GM06990 (cell line): ENCODE measurements around the gene KRT10.

Experiments used
- DNase-seq: peaks from one replicate; pipeline ENCODE4 v3.0.0-alpha.2; 2011; ENCODE audit not compliant: insufficient read length; ENCODE audit errors: extremely low read depth
- H3K27me3 ChIP-seq: replicated peaks from 2 replicates; pipeline ENCODE4 v1.6.0; 2011; ENCODE audit warnings: low read length; ENCODE audit not compliant: control insufficient read depth, insufficient read depth
- H3K36me3 ChIP-seq: 2 replicates; pipeline ENCODE4 v1.5.1; 2011; ENCODE audit warnings: low read length; ENCODE audit not compliant: control insufficient read depth, insufficient read depth
- H3K4me3 ChIP-seq: replicated peaks from 2 replicates; pipeline ENCODE4 v1.5.1; 2011; ENCODE audit warnings: low read depth, mild to moderate bottlenecking, control low read depth, low read length
- CTCF ChIP-seq: IDR thresholded peaks from 2 replicates; pipeline ENCODE4 v1.5.1; 2011; ENCODE audit warnings: low read length, control low read depth, mild to moderate bottlenecking, inconsistent platforms; ENCODE audit not compliant: insufficient read depth, poor library complexity, severe bottlenecking

Gene KRT10

DNA sequence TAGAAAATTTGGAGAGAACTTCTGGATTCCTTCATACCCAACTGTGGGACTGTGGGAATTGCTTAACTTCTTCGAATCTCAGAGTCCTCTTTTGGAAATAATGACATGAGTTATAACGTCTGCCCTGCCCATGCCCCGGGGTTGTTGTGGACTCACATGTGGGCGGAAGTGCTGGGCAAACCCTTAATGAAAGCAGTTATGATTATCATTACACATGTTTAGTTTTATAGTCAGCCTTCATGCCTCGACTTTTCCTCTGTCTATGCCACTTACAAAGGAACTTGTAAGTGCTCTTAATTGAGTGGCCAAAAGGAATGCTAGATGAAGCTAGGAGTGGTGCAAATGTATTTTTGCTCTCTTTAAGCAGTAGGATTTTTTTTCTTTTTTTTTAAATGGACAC, 44.0 kb downstream of the KRT10 start:
- no peak for TF ChIP-seq CTCF
- Histone ChIP-seq H3K36me3 (no peaks in the 10 kb centered on the region), H3K4me3 (no peak overlapping the region), H3K27me3 (no peaks in the 10 kb centered on the region)
- no peak for DNase-seq

- no peak overlapping the region for H3K4me3 ChIP-seq
- H3K36me3 ChIP-seq, result no peaks in the 10 kb centered on the region
- no peak for DNase-seq
- H3K27me3 ChIP-seq, result no peaks in the 10 kb centered on the region
- TF ChIP-seq CTCF, result no peak
These were observed 44.4 kb downstream of the KRT10 start for GRCh38 chr17:40777971-40778370.

GRCh38 chr17:40777459-40777858, 45.0 kb downstream of the KRT10 start:
- Histone ChIP-seq H3K4me3 (no peak overlapping the region), H3K27me3 (no peaks in the 10 kb centered on the region), H3K36me3 (no peaks in the 10 kb centered on the region)
- DNase-seq, result no peak
- TF ChIP-seq CTCF, result no peak

DNA sequence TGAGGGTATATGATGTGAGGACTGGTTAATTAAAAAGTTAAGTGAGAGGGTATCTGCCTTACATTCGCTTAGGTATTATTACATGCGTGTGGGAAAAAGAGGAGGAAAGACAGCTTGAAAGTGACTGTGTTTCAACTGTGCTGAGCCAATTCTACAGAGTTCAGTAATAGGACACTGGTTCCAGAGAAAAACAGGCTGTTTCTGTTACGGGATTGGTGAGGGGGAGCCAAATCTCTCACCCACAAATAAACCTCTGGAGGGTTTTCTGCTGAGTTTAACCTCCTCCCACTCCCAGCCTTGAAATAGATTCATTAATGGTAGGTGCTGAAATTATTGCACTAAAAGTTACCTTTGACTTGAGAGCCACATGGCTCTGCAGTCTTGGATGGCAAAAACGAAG, 46.5 kb downstream of the KRT10 start:
- DNase-seq, result no peak
- Histone ChIP-seq H3K4me3 (no peak overlapping the region), H3K36me3 (no peaks in the 10 kb centered on the region), H3K27me3 (no peaks in the 10 kb centered on the region)
- no peak for TF ChIP-seq CTCF

GRCh38 chr17:40772101-40772500, 50.3 kb downstream of the KRT10 start, which contains the start of gene KRT26:
Gene KRT26 (minus strand): TSS chr17:40772201. CDS start chr17:40772113, 88 bp downstream.
- no peaks in the 10 kb centered on the region for H3K36me3 ChIP-seq
- TF ChIP-seq CTCF, result no peak
- no peaks in the 10 kb centered on the region; the same call in 1 of the 2 replicates for H3K27me3 ChIP-seq
- no peak for DNase-seq
- H3K4me3 ChIP-seq, result no peak within 1 kb of the TSS
